ENCODE measurements around the gene KCNK15.

Gene KCNK15

GRCh38 chr20:44790638-44791393 is 45.2 kb downstream of the KCNK15 start:
- no peak for DNase-seq (ENCODE audit: low read depth)

- DNase-seq (ENCODE audit: low read depth) = no peak
Observed at GRCh38 chr20:44792796-44793195, 47.1 kb downstream of the KCNK15 start.

GRCh38 chr20:44795836-44796235 is 50.2 kb downstream of the KCNK15 start:
- no peak for DNase-seq (ENCODE audit: low read depth)

GRCh38 chr20:44796311-44796710 is 50.6 kb downstream of the KCNK15 start:
- DNase-seq (ENCODE audit: low read depth) = no peak

- DNase-seq (ENCODE audit: low read depth) = no peak
Observed at GRCh38 chr20:44796758-44797457, 51.2 kb downstream of the KCNK15 start.

GRCh38 chr20:44799691-44800090 is 54.0 kb downstream of the KCNK15 start:
- no peak for DNase-seq (ENCODE audit: low read depth)

- no peak for DNase-seq (ENCODE audit: low read depth)
Observed at GRCh38 chr20:44800391-44801046, 54.9 kb downstream of the KCNK15 start.

All from HS-27A (cell line).